Osteoblast (primary cell): ENCODE results near the gene PTGR3. TPM values are rescaled to one million over a fixed set of nuclear protein-coding genes. Genes with fewer than 3 reads are reported as not detected.

Experiments used
- total RNA-seq: library from RNA; depleted of rRNA; stranded (reverse); fragments of >200 nt; gene quantifications from 2 replicates; pipeline ENCODE4 v1.2.3, GENCODE V29; 2012

Gene PTGR3
- total RNA-seq, 1 donor, result 8.3 TPM

Other genes with a start within 250 kb of the PTGR3 start
- 8.5 and 10.5 TPM in 2 replicates for gene TSHZ1, start 1.7 kb upstream of the PTGR3 start, total RNA-seq
- not detected in 2 replicates for gene SMIM21, start 218.6 kb upstream of the PTGR3 start, total RNA-seq